ENCODE data around the gene C1orf21.

The C1orf21 gene

GRCh38 chr1:184443201-184443600 is 56.4 kb downstream of the C1orf21 start:
- H3K27ac ChIP-seq: no peak overlapping the region
- no peaks in the 10 kb centered on the region for H3K36me3 ChIP-seq (replicated peaks)
- H3K27me3 ChIP-seq (replicated peaks): no peaks in the 10 kb centered on the region
- in situ Hi-C loops (cut with HindIII; ENCODE audit: low pct_ligation_motif_present, low sequenced_read_pairs): no loop called here
- DNase-seq: no peak
- no peak overlapping the region for H3K4me3 ChIP-seq (ENCODE audit: low read depth, low read length)
- no peak for TF ChIP-seq CTCF (IDR thresholded peaks at IDR 0.05; ENCODE audit: low read depth, low read length, missing control alignments)

- no peaks in the 10 kb centered on the region for H3K36me3 ChIP-seq (replicated peaks)
- in situ Hi-C loops (cut with HindIII; ENCODE audit: low pct_ligation_motif_present, low sequenced_read_pairs): no loop called here
- TF ChIP-seq CTCF (IDR thresholded peaks at IDR 0.05; ENCODE audit: low read depth, low read length, missing control alignments): no peak
Observed at GRCh38 chr1:184443624-184444023, 56.8 kb downstream of the C1orf21 start.

GRCh38 chr1:184445997-184446396 is 59.2 kb downstream of the C1orf21 start:
- H3K27me3 ChIP-seq (replicated peaks): no peaks in the 10 kb centered on the region
- no peaks in the 10 kb centered on the region for H3K36me3 ChIP-seq (replicated peaks)
- TF ChIP-seq CTCF (IDR thresholded peaks at IDR 0.05; ENCODE audit: low read depth, low read length, missing control alignments): no peak
- H3K27ac ChIP-seq: no peak overlapping the region
- no peak for DNase-seq
- in situ Hi-C loops (cut with HindIII; ENCODE audit: low pct_ligation_motif_present, low sequenced_read_pairs): no loop called here
- no peak overlapping the region for H3K4me3 ChIP-seq (ENCODE audit: low read depth, low read length)

More at GRCh38 chr1:184443624-184444023, 56.8 kb downstream of the C1orf21 start:
- DNase-seq: no peak
- Histone ChIP-seq H3K27ac (no peak overlapping the region), H3K27me3 (replicated peaks) (no peaks in the 10 kb centered on the region), H3K4me3 (ENCODE audit: low read depth, low read length) (no peak overlapping the region)

GRCh38 chr1:184447651-184448185 is 60.9 kb downstream of the C1orf21 start:
- Histone ChIP-seq H3K36me3 (replicated peaks) (no peaks in the 10 kb centered on the region), H3K27ac (no peak overlapping the region), H3K4me3 (ENCODE audit: low read depth, low read length) (no peak overlapping the region), H3K27me3 (replicated peaks) (no peaks in the 10 kb centered on the region)
- in situ Hi-C loops (cut with HindIII; ENCODE audit: low pct_ligation_motif_present, low sequenced_read_pairs): no loop called here
- no peak for DNase-seq
- no peak for TF ChIP-seq CTCF (IDR thresholded peaks at IDR 0.05; ENCODE audit: low read depth, low read length, missing control alignments)

GRCh38 chr1:184449916-184450315 is 63.1 kb downstream of the C1orf21 start:
- H3K27ac ChIP-seq: no peak overlapping the region
- H3K36me3 ChIP-seq (replicated peaks): no peaks in the 10 kb centered on the region
- H3K27me3 ChIP-seq (replicated peaks): no peaks in the 10 kb centered on the region
- no peak for DNase-seq
- in situ Hi-C loops (cut with HindIII; ENCODE audit: low pct_ligation_motif_present, low sequenced_read_pairs): no loop called here
- TF ChIP-seq CTCF (IDR thresholded peaks at IDR 0.05; ENCODE audit: low read depth, low read length, missing control alignments): no peak
- no peak overlapping the region for H3K4me3 ChIP-seq (ENCODE audit: low read depth, low read length)

- Histone ChIP-seq H3K4me3 (ENCODE audit: low read depth, low read length) (no peak overlapping the region), H3K27ac (no peak overlapping the region), H3K27me3 (replicated peaks) (no peaks in the 10 kb centered on the region), H3K36me3 (replicated peaks) (no peaks in the 10 kb centered on the region)
- in situ Hi-C loops (cut with HindIII; ENCODE audit: low pct_ligation_motif_present, low sequenced_read_pairs): no loop called here
- no peak for DNase-seq
- TF ChIP-seq CTCF (IDR thresholded peaks at IDR 0.05; ENCODE audit: low read depth, low read length, missing control alignments): no peak
Observed at GRCh38 chr1:184455786-184456185, 69.0 kb downstream of the C1orf21 start.

Data from brain microvascular endothelial cell (primary cell).